Measurements from ENCODE around the gene NDFIP1. TPM values are rescaled to one million over a fixed set of nuclear protein-coding genes. Genes with fewer than 3 reads are reported as not detected.

Gene NDFIP1
- total RNA-seq, 1 experiment from 2014 or later, result 58.0 TPM

DNA sequence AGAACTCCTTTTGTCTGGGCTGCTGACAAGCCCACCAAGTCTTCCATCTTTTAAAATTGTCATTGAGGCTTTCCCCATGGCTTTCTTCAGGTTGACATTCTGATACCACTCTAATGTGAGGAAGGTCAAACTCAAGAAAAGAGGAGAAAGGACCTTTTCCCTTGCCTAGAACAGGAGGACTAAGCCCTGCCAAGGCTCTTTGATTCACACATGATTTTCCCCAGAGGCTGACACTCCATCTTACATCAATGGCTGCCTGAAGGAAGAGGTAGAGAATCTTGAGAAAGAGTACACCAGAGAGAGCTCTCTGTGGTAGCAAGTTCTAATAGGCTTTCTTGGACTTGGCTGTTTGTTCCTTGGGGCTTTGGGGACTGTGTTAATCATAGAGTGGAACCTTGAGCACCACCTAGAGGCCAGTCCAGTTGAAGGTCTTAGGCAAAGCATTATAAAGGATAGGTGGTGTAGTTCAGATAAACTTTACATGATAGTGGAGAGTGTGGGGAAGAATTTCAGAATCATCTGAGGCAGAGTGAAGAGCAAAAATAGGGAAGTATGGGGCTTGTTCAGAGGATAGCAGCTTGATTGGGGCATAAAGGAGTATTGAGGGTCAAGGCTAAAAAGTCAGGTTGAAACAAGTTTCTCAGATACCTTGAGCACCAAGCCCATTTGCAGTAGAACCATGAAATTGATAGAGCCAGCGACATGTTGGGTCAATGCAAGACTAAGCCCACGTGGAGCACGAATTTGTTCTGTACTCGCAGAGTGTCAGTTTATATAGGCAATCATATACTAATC lies 36.7 kb downstream of the NDFIP1 start:
- Mint-ChIP-seq H3K27me3 (ENCODE audit: unreplicated experiment) (no peaks in the 10 kb centered on the region), H3K36me3 (ENCODE audit: insufficient read depth, unreplicated experiment) (peaks cover 10% of the 10 kb centered on the region), H3K27ac (ENCODE audit: unreplicated experiment) (no peak overlapping the region), H3K4me3 (ENCODE audit: low read depth, unreplicated experiment) (no peak overlapping the region), H3K9me3 (ENCODE audit: low read depth, unreplicated experiment) (no peaks in the 10 kb centered on the region), H3K4me1 (ENCODE audit: low read depth, unreplicated experiment) (no peaks in the 10 kb centered on the region)
- CTCF ChIA-PET, result interaction anchor here (0.9 to 1.6 kb wide), 2 partner anchors 133 to 151 kb away, joined by 3 read pairs; no protein-coding TSS in a partner anchor
- intact Hi-C loops (cut with micrococcal nuclease; ENCODE audit: unreplicated experiment), result loop anchor here (2.0 kb wide), 1 partner anchor 481 kb away; no protein-coding TSS in a partner anchor
- DNase-seq, result peak; percentile 78
- no TSS peak for BruUV-seq (replicated peaks)
- TF ChIP-seq, protein P1, sequence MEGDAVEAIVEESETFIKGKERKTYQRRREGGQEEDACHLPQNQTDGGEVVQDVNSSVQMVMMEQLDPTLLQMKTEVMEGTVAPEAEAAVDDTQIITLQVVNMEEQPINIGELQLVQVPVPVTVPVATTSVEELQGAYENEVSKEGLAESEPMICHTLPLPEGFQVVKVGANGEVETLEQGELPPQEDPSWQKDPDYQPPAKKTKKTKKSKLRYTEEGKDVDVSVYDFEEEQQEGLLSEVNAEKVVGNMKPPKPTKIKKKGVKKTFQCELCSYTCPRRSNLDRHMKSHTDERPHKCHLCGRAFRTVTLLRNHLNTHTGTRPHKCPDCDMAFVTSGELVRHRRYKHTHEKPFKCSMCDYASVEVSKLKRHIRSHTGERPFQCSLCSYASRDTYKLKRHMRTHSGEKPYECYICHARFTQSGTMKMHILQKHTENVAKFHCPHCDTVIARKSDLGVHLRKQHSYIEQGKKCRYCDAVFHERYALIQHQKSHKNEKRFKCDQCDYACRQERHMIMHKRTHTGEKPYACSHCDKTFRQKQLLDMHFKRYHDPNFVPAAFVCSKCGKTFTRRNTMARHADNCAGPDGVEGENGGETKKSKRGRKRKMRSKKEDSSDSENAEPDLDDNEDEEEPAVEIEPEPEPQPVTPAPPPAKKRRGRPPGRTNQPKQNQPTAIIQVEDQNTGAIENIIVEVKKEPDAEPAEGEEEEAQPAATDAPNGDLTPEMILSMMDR (IDR thresholded peaks at IDR 0.05; ENCODE audit: unreplicated experiment), result peak; percentile 70

DNA sequence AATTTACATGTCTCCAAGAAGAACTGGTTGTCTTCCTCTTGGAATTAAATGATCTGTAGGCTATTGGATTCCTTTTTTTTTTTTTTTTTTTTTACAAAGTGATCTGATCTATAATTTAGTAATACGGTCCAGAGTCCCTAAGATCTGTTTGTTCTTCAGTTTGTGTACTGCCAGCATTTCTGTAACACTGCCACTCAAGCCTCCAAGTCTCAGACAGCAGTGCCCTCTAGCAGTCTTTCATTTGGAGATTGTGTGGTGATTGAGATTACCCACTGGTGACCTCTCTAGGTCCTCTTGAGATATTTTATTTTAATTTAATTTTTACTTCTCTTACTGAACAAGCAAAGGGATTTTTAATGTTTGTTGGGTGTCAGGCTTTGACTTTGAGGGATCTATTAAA lies 40.8 kb downstream of the NDFIP1 start:
- CTCF ChIA-PET, result interaction anchor here (0.6 kb wide), 1 partner anchor 47 kb away, joined by 3 read pairs; no protein-coding TSS in a partner anchor
- TF ChIP-seq, protein P1 (IDR thresholded peaks at IDR 0.05; ENCODE audit: unreplicated experiment), result no peak
- Mint-ChIP-seq H3K27me3 (ENCODE audit: unreplicated experiment) (no peaks in the 10 kb centered on the region), H3K4me1 (ENCODE audit: low read depth, unreplicated experiment) (no peaks in the 10 kb centered on the region), H3K27ac (ENCODE audit: unreplicated experiment) (no peak overlapping the region), H3K4me3 (ENCODE audit: low read depth, unreplicated experiment) (no peak overlapping the region), H3K9me3 (ENCODE audit: low read depth, unreplicated experiment) (no peaks in the 10 kb centered on the region), H3K36me3 (ENCODE audit: insufficient read depth, unreplicated experiment) (peaks cover 10% of the 10 kb centered on the region)
- no TSS peak for BruUV-seq (replicated peaks)
- intact Hi-C loops (cut with micrococcal nuclease; ENCODE audit: unreplicated experiment), result no loop called here
- DNase-seq, result no peak

DNA sequence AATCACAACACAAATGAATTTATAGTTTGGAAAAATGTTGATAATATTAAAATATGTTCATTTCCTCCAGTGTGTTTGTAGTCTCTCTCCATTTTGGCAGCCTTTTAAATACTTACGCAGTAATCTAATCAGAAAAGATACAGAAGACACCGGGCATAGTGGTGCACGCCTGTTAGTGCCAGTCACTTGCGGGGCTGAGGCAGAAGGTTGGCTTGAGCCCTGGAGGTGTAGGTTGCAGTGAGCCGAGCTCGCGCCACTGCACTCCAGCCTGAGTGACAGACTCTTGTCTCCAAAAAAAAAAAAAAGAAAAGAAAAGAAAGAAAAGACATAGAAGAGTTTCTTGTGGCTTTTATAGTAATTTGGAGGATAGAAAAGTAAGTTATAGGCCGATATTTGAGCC lies 41.9 kb downstream of the NDFIP1 start:
- H3K27ac Mint-ChIP-seq (ENCODE audit: unreplicated experiment), result no peak overlapping the region
- no peak for DNase-seq
- no peaks in the 10 kb centered on the region for H3K9me3 Mint-ChIP-seq (ENCODE audit: low read depth, unreplicated experiment)
- H3K36me3 Mint-ChIP-seq (ENCODE audit: insufficient read depth, unreplicated experiment), result peaks cover 15% of the 10 kb centered on the region
- H3K4me1 Mint-ChIP-seq (ENCODE audit: low read depth, unreplicated experiment), result no peaks in the 10 kb centered on the region
- TF ChIP-seq, protein P1 (IDR thresholded peaks at IDR 0.05; ENCODE audit: unreplicated experiment), result no peak
- intact Hi-C loops (cut with micrococcal nuclease; ENCODE audit: unreplicated experiment), result loop anchor here (5.0 kb wide), 1 partner anchor 212 kb away; no protein-coding TSS in a partner anchor
- no TSS peak for BruUV-seq (replicated peaks)
- CTCF ChIA-PET, result interaction anchor here (0.7 kb wide), 1 partner anchor 328 kb away, joined by 3 read pairs; no protein-coding TSS in a partner anchor
- no peak overlapping the region for H3K4me3 Mint-ChIP-seq (ENCODE audit: low read depth, unreplicated experiment)
- H3K27me3 Mint-ChIP-seq (ENCODE audit: unreplicated experiment), result no peaks in the 10 kb centered on the region

DNA sequence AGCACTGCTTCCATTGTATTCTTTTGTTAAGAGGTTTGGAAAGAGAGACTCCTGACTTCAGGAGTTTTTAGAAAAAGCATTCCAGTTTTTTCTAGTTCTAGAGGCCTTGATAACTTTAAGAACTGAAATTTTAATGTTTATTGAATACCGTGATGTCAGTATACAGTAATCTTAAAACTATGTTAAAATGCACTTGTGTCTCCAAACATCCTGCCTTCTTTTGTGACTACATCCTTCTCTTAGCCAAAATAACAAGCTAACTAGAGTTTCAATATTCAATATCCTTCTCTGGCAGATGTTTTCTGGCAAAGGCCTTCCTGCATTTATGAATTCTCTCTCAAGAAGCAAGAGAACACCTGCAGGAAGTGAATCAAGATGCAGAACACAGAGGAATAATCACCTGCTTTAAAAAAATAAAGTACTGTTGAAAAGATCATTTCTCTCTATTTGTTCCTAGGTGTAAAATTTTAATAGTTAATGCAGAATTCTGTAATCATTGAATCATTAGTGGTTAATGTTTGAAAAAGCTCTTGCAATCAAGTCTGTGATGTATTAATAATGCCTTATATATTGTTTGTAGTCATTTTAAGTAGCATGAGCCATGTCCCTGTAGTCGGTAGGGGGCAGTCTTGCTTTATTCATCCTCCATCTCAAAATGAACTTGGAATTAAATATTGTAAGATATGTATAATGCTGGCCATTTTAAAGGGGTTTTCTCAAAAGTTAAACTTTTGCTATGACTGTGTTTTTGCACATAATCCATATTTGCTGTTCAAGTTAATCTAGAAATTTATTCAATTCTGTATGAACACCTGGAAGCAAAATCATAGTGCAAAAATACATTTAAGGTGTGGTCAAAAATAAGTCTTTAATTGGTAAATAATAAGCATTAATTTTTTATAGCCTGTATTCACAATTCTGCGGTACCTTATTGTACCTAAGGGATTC lies 43.1 kb downstream of the NDFIP1 start:
- intact Hi-C loops (cut with micrococcal nuclease; ENCODE audit: unreplicated experiment), result loop anchor here (1.0 to 5.0 kb wide), 4 partner anchors 170 to 547 kb away; no protein-coding TSS in a partner anchor
- H3K9me3 Mint-ChIP-seq (ENCODE audit: low read depth, unreplicated experiment), result no peaks in the 10 kb centered on the region
- peaks cover 13% of the 10 kb centered on the region for H3K36me3 Mint-ChIP-seq (ENCODE audit: insufficient read depth, unreplicated experiment)
- H3K27me3 Mint-ChIP-seq (ENCODE audit: unreplicated experiment), result no peaks in the 10 kb centered on the region
- TF ChIP-seq, protein P1 (IDR thresholded peaks at IDR 0.05; ENCODE audit: unreplicated experiment), result peak; percentile 80
- CTCF ChIA-PET, result interaction anchor here (0.7 to 1.5 kb wide), 5 partner anchors 43 to 562 kb away, joined by 3 to 7 read pairs (median 3); partner anchors contain the start of gene SPRY4
- H3K4me1 Mint-ChIP-seq (ENCODE audit: low read depth, unreplicated experiment), result no peaks in the 10 kb centered on the region
- peak; percentile 78 for DNase-seq
- H3K27ac Mint-ChIP-seq (ENCODE audit: unreplicated experiment), result no peak overlapping the region
- no peak overlapping the region for H3K4me3 Mint-ChIP-seq (ENCODE audit: low read depth, unreplicated experiment)
- BruUV-seq (replicated peaks), result TSS peak; percentile 86
